Activated gamma-delta T cell treated with Interleukin-2 at 50 U/mL for 16 hours (primary cell): Measurements from ENCODE around the gene RTEL1.
"Not testable (repeated sequence)": the region's sequence is repeated elsewhere in the genome, so short reads cannot be mapped to it uniquely, and the experiment has no call there.

ENCODE experiments used
- DNase-seq: peaks from one replicate; pipeline ENCODE4 v3.0.0-alpha.2; 2020

RTEL1 gene

DNA sequence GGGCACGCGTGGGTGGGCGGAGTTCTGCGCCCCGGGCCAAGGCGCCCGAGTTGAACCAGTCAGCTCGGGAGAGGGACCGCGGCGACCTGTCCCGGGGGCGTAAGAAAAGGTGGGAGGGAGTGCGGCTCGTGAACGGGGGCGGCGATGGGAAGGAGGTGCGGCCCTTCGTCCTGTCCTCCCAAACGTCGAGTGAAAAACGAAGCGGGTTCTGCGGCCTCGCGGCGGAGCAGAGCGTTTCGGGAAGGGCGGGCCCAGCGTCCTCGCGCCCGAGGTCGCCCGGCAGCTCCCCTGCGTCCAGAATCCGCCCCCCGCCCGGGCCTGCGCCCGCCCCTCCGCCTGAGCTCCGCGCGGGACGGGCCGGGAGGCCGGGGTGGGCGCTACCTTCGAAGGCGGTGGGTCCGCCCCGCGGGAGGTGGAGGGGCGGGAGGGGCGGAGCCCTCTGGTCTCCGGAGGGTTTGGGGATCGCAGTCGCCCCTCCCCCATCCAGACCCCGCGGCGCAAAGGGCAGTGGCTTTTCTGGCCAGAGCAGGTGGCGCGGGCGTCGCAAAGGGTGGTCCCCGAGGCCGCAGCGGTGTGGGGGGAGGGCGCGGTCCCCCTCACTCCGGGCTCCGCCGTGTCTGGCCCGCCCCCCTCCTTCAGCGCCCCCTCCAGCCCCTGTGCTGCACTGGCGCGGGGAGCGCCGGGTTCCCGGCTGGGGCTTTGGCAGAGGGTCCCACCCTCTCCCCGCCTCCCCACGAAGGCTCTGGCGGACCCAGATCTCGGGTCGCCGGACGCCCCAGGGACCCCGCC lies 5.7 kb upstream of the RTEL1 start:
- peak; percentile 47 for DNase-seq

DNA sequence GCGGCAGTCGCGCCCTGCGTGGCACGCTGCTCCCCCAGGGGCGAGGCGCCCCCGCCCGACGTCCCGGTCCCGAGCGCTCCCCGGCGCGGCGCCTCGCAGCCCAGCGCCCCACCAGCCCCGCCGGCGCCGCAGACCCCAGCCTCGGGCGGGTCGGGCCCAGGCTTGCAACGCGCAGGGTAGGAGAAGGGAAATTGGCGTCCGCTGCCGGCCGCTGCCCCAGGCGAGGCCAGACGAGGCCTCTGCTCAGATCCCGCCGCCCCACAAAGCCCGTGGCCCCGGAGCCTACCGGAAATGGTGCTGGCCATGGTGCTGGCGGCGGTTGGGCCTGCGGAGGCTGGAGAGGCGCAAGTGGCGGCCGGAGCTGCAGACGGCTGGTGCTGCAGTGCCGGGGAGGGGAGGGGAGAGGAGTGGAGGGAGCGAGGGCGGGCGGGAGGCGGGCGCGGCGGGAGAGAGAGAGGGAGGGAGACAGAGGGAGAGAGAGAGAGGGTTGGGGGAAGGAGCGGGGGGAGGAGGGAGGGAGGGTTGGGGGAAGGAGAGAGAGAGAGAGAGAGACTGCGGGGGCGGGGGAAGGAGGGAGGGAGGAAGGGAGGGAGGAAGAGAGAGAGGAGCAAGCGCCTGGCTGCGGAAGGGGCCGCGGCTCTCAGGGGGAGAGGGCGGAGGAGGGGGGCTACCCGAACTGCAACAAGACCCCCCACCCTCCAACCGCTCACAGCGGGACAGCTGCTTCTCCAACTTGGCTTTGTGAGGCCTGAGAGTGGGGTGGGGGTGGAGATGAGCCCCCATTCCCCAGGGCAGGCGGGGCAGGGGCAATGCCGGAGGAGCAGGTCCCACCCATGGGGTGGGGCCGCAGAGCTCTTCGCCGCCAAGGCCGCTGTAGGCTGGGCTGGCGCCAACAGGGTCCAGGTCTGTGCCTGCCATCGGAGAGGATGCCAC lies 4.8 kb upstream of the RTEL1 start, which contains the start of gene STMN3:
Gene STMN3, minus strand, starts transcription at position 384 of the 933 bp plus-strand sequence. Its CDS starts 79 bp downstream, at position 305.
- peak; percentile 63 for DNase-seq

DNA sequence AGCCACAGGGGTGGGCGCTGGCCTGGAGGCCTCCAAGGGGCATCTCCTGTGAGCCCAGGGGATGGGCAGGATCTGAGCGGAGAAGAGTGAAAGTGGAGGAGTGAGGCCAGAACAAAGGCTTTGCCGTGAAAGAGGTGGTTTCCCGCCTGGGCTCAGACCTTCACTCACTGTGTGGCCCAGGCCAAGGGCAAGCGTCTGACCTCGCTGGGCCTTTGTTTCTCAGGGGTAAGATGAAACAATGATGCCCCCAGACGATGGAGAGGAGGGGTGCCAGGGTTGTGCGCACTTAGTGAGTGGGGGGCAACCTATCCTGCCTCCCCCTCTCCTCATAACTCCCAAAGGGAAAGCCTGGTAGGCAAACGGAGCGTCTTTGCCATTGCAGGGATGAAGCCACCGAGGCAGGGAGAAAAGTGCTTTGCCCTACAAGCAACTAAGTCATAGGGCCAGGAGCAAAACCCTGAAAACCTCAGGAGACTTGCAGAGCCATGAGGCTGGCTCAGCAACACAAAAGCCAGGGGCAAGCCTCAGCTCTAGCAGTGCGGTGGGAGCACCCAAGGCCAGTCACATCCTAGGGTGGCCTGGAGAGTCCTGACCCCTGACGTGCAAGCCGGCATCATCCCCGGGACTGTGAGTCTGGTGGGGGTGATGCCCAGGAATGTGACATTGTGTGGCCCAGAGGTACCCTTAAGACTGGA lies 4.0 kb upstream of the RTEL1 start:
- no peak for DNase-seq

DNA sequence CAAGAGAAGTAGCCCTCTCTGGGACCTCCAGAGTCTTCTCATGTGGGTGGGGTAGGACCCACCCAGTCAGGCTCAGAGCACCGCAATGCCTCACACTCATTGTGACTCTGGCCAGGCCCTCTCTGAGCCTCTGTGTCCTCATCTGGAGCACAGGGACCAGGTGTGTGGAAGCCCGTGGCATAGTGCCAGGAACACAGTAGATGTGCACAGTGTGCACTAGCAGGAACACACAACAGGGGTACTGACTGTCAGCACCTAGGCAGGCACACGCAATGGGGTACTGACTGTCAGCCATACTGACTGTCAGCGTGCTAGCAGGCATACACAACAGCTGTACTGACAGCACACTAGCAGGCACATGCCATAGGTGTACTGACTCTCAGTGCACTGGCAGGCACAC lies 2.9 kb upstream of the RTEL1 start:
- DNase-seq: no peak

DNA sequence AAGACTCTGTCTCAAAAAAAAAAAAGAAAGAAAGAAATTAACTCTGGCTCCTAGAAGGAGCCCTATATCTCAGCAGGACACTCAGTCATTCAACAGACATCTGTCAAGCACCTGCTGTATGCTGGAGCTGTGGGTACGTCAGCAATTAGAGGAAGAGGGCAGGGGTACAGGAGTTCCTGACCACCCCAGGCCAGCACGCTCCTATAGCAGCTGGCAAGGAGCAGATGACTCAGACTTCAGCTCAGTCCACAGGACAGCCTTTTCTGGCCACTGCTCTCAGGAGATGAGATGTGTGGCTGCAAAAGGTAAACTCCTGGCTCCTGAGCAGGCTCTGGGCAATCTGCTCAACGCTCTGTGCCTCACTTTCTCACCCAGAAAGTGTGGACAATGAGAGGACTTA lies 1.7 kb upstream of the RTEL1 start:
- DNase-seq: no peak

DNA sequence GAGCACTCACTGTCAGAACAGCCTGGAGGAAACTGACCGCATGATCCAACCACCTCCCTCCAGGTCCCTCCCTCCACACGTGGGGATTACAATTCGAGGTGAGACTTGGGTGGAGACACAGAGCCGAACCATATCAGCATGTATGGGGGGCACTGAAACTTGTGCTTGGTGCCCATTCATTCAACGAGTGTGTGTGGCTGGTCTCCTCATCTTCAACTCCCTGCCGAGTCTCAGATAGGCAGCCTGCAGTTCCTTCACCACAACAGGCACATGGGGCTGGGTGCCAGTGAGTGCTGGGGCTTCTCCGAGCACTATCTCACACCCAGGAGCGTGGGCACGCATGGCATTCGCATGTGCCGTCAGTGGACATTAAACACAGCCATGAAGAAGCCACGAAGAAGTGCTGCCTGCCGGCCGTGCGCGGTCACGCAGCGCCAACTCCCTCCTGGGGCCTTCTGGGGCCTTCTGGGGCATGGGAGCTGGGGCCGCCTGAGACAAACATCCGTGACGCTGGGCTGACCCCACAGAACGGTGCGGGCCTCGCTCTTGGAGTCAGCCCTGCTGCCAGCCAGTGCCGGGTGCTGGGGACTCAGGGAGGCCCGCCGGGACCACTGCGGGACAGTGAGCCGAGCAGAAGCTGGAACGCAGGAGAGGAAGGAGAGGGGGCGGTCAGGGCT lies 714 bp upstream of the RTEL1 start:
- DNase-seq: no peak

DNA sequence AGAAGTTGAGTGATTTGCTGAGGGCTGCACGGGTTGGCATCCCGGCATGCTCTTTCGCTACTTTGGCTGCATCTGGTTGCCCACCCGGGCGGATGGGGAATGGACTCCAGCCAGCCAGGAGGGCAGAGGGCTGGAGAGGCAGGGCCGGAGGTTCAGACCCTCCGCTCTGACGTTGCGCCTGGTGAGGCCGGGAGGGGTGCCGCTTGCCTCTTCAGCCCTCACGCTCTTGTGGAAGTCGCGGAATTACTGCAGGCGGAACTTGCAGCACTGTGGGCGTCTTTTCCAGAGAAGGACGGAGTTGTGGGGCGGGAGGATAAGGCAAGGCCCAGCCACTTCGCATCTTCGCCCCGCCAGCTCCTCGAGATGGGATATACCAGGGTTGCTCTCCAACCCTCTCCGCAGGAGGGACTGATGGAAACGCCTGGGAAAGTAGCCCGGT lies 656 bp downstream of the RTEL1 start:
- no peak for DNase-seq

DNA sequence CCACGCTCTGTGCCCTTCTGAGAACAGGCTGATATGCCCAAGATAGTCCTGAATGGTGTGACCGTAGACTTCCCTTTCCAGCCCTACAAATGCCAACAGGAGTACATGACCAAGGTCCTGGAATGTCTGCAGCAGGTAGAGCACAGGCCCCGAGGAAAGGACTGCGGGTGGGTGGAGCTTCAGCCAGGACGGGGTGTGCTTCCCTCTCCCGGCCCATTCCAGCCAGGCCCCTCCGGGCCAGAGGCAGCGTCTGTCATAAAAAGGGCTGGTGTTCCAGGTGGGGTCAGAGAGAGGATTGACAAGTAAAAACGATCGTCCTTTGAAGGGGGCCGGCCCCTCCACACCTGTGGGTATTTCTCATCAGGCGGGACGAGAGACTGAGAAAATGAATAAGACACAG lies 1.3 kb downstream of the RTEL1 start:
- DNase-seq: no peak

DNA sequence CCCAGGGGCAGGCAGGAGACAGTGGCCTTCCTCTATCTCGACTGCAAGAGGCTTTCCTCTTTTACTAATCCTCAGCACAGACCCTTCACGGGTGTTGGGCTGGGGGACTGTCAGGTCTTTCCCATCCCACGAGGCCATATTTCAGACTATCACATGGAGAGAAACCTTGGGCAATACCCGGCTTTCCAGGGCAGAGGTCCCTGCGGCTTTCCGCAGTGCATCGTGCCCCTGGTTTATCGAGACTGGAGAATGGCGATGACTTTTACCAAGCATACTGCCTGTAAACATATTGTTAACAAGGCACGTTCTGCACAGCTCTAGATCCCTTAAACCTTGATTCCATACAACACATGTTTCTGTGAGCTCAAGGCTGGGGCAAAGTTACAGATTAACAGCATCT lies 2.1 kb downstream of the RTEL1 start:
- not testable (repeated sequence) for DNase-seq

DNA sequence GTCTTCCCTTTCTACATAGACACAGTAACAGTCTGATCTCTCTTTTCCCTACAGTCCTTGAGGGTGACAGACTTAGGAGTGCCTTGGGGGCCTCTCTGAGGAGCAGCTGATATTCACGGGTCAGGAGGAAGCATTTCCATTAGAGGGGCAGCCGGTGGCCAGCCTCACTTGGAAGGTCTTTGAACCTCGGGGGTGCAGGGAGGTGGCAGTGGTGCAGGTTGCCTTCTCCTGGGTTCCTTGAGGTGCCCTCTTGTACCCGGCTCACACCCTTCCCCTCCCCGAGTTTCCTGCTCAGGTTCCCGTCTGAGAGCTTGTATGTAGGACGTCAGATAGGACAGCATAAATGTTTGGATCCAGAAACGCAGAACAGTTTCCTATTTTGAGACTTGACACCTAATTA lies 2.5 kb downstream of the RTEL1 start:
- DNase-seq: no peak

DNA sequence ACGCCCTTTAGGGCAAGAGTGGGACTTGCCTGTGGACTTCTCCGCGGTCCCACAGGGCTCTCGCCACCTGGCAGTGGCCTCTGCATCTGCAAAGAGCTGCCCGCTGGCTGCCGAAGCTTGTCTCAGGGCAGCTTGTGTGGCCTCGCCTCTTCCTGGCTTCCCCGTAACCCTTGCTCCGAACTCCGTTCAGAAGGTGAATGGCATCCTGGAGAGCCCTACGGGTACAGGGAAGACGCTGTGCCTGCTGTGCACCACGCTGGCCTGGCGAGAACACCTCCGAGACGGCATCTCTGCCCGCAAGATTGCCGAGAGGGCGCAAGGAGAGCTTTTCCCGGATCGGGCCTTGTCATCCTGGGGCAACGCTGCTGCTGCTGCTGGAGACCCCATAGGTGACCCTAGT lies 3.0 kb downstream of the RTEL1 start:
- no peak for DNase-seq

DNA sequence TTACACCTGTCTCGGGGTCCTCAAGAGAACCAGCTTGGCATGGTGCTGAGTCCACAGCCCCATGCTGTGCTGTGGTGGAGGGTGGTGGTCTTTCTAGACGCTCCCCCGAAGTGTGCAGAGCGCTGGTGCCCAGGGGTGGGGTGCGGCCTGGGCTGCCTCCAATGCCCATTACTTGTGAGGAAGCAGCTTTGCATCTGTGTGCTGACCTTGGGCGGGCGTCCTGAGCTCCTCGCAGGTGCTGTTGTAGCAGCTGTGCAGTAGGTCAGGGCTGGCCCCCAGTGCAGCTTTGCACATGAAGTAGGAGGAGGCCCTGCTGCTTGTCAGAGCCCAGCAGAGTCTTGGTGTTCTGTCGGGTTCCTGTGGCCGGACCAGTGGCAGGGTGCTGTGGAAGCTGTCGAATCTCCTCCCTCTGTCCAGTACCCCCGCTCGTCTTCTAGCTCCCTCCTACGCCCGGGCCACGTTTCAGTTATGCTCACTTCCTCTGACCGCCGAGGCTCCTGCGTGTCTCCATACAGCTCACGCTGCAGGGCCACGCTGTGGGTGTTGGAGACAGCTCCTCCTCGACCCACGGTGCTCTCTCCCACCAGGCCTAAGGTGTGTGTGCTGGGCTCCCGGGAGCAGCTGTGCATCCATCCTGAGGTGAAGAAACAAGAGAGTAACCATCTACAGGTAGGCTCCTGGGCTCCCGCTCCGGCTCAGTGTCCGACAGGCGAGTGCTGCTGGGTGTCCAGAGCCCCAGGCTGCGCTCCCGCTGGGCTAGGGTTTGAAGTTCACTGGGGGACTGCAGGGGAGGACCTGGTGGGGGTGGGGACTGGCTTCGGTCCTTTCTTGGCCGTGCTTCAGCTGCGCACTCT lies 4.1 kb downstream of the RTEL1 start:
- DNase-seq: no peak

DNA sequence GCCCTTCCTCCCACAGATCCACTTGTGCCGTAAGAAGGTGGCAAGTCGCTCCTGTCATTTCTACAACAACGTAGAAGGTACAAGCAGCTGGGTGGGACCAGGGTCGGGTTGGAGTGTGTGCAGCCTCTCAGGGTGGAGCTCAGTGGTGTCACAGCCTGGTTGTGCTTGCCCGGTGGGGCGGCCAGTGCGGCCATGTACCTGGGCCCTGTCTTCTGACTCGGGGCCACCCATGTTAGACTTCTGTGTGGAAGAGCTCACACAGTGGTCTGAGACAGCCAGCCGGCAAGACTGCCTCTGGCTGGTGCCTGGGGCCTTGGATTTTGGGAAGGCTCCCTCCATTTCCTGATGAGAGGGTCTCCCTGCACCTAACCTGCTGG lies 4.7 kb downstream of the RTEL1 start:
- no peak for DNase-seq

DNA sequence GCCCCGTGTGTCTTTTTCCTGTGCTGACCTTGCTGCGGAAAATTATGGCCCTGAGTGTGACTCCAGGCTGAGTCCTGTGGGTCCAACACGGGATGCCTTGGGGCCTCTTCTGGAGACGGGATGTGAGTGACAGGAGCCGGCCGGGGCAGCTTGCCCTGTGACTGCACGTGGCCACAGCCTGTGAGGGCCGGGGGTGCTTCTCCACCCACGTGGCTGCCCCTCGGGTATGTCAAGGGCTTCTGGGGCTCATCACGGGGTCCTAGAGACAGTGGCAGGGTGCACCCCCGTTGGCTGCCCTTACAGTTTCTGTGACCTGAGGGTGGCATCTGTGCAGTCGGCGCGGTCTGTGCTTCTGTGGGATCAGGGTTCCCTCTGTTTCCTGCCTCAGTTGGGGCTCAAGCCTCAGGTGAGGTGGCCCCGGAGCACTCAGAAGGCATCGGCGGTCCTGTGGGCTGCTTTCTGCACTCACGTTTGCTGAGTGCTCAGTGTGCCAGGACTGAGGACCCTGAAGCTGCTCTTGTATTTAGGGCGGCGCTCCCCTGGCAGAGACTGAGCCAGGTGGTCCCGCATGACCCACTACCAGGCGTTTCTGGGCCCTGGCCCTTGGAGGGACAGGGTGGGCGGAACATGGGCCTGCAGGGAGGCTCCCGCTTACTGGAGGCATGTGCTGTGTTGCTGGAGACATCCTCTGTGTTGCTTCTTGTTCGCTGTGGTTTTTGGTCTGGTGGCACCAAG lies 5.4 kb downstream of the RTEL1 start:
- DNase-seq: no peak

DNA sequence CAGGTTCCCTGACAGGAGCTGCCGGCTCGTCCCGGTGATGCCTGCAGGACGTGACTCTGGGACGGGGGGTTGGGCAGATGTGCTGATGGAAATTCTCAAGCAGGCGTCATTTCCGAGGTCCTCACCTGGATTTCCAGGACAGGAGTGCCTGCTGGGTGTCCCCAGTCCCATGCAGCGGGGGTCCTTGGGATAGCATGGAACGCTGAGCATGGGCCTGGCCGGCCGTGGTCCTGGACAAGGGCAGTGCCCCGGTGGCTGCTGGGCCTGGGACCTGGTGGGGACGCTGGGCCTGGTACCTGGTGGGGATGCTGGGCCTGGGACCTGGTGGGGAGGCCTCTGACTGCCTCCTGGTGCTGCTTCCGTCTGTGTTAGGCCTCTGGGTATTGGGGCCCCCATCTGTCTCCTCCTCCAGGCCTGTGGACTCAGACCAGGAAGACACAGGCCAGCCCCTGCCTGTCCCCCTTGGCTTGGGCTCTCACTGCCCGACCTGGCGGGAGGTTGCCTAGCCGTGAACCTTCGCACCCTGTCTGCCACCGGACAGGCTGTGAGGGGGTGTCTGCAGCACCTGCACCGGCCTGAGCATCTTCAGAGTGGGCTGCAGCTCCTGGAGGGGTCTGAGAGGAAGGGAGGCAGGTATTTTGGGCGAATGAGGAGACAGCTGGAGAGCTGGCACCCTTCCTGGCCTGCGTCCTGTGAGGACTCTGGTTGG lies 6.2 kb downstream of the RTEL1 start:
- no peak for DNase-seq

DNA sequence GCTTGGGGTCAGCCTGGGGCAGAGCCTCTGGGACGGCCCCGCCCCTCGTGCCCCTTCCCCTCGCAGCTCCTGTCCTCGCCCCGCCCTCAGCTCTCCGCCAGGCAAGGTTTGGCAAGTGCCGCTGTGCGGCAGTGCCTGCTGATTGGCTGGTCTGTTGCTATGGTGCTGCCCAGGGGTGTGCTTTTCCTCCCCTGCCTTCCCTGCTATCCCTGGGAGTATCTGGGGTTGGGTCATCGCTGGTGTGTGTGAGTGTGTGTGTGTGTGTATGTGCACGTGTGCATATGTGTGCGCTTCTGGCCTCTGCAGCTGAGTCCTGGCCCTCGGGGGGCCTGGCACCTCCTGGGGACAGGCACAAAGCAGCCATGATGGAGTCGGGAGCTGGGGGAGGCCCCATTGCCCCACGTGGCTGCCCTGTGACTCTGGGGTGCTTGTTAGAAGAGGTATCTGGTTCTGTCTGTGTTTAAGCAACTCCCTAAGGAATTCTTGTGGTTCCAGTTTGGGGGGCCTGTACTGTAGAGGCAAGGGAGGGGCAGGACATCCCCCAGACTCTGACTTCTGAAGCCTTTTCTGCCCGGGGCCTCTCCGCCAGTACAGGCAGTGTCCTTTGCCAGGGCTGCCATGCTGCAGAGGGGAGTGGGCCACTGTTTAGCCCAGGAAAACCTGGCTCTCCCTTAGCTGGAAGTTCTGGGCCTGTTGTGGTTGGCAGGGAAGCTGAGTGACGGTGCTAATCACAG lies 6.9 kb downstream of the RTEL1 start:
- no peak for DNase-seq

DNA sequence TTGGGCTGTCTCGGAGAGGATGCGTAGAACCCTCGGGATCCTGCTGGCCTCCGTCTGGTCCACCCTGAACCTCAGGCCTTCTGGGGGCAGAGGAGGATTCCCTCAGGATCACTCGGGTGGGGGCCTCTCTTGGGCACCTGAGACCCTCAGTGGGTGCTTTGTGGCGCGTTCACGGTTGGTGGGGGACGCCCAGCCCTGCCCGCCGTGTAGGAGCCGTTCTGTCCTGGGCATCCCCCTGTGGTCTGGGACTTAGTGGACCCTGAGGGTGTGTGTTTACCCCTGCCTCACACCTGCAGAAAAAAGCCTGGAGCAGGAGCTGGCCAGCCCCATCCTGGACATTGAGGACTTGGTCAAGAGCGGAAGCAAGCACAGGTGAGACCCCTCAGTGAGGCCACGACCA lies 7.6 kb downstream of the RTEL1 start:
- DNase-seq: no peak

DNA sequence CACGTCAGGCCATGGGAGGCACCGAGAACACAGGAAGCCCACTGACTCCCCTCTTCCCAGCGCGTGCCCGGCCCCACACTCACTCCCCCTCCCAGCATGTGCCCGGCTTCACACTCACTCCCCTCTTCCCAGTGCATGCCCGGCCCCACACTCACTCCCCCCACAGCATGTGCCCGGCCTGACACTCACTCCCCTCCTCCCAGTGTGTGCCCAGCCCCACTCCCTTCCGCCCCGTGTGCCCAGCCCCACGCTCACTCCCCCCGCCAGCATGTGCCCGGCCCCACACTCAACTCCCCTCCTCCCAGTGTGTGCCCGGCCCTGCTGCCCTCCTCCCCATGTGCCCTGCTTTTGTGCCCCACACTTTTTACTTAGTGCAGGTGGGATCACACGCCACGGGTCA lies 9.7 kb downstream of the RTEL1 start:
- no peak for DNase-seq

DNA sequence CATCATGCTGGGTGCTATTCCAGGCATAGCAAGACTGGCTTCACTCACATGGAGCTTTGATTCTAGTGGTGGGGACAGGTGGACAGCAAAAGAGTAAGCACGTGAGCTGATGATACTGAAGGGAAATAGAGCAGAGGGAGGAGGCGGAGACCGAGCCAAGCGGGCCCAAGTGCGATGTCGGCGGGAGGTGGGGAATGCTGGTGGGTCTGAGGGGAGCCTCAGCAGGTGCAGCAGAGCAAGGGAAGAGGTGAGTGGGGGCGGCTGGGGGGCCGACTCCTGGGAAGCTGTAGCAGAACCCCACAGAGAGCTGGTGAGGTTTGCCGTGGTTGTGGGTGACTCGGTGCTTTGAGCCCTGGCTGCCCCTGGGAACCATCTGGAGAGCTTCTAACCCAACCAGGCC lies 10.2 kb downstream of the RTEL1 start:
- no peak for DNase-seq

DNA sequence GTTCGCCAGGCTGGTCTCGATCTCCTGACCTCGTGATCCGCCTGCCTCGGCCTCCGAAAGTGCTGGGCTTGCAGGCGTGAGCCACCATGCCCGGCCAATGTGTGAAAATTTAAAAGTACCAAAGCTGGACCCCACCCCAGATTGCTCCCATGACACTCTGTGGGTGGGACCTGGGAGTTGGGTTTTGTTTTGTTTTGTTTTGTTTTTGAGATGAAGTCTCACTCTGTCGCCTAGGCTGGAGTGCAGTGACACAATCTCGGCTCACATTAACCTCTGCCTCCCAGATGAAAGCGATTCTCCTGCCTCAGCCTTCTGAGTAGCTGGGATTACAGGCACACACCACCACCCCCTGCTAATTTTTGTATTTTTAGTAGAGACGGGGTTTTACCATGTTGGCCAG lies 13.6 kb downstream of the RTEL1 start:
- not testable (repeated sequence) for DNase-seq
